CD4-positive, alpha-beta memory T cell (primary cell): Measurements from ENCODE around the gene MACF1. TPM values are rescaled to one million over a fixed set of nuclear protein-coding genes. Genes with fewer than 3 reads are reported as not detected.
"Not testable (repeated sequence)": the region's sequence is repeated elsewhere in the genome, so short reads cannot be mapped to it uniquely, and the experiment has no call there.

ENCODE experiments used
- CTCF ChIA-PET: fragments of 350-600 bp; sonication (Branson Sonifier 250); formaldehyde crosslinking; loops from one replicate; lab custom pipeline; 2021; ENCODE audit warnings: inconsistent platforms; ENCODE audit not compliant: partially characterized antibody; lab: Charles Lee
- POLR2A ChIA-PET: fragments of 350-600 bp; sonication (Branson Sonifier 250); formaldehyde crosslinking; loops from one replicate; lab custom pipeline; 2021; ENCODE audit not compliant: partially characterized antibody; lab: Charles Lee
- DNase-seq, 5 donors: peaks; one replicate each; pipeline versions ENCODE4 v3.0.0 to v3.0.0-alpha.2; 2020 to 2022; ENCODE audit warnings: mixed read lengths in 1 of 5
- H3K27ac ChIP-seq: one replicate; pipeline ENCODE4 v1.7.0; 2013; ENCODE audit warnings: low read depth, low read length
- H3K27me3 ChIP-seq: 2 replicates; pipeline ENCODE4 v1.7.0; 2013; ENCODE audit warnings: mild to moderate bottlenecking, low read length, moderate library complexity; ENCODE audit not compliant: insufficient read depth
- H3K36me3 ChIP-seq: 2 replicates; pipeline ENCODE4 v1.7.0; 2013; ENCODE audit warnings: mild to moderate bottlenecking, low read length, moderate library complexity; ENCODE audit not compliant: insufficient read depth
- H3K4me1 ChIP-seq: 2 replicates; pipeline ENCODE4 v1.7.0; 2013; ENCODE audit warnings: mild to moderate bottlenecking, low read length, moderate library complexity; ENCODE audit not compliant: insufficient read depth
- H3K4me3 ChIP-seq, 2 donors: one replicate each; pipeline ENCODE4 v1.7.0; 2013; ENCODE audit warnings: low read length in 2 of 2, mild to moderate bottlenecking in 1 of 2
- H3K9me3 ChIP-seq, 2 donors: one replicate each; pipeline ENCODE4 v1.7.0; 2013; ENCODE audit warnings: low read length in 2 of 2, control low read depth in 1 of 2; ENCODE audit not compliant: control insufficient read depth in 1 of 2
- H3K27ac Mint-ChIP-seq, 7 donors: one replicate each; pipeline ENCODE4 v1.8.0; 2020 to 2021; ENCODE audit warnings: mixed read lengths in 7 of 7, mild to moderate bottlenecking in 6 of 7, inconsistent platforms in 3 of 7, moderate library complexity in 3 of 7
- H3K27me3 Mint-ChIP-seq, 2 donors: one replicate each; pipeline ENCODE4 v1.8.0; 2020 to 2021; ENCODE audit warnings: mixed read lengths in 2 of 2
- H3K36me3 Mint-ChIP-seq, 2 donors: one replicate each; pipeline ENCODE4 v1.8.0; 2020 to 2021; ENCODE audit warnings: mixed read lengths in 2 of 2, inconsistent platforms in 1 of 2, mild to moderate bottlenecking in 1 of 2
- H3K4me1 Mint-ChIP-seq, 4 donors: one replicate each; pipeline ENCODE4 v1.8.0; 2020 to 2021; ENCODE audit warnings: mixed read lengths in 4 of 4, mild to moderate bottlenecking in 1 of 4
- H3K4me3 Mint-ChIP-seq, 8 donors: one replicate each; pipeline ENCODE4 v1.8.0; 2020 to 2021; ENCODE audit warnings: mixed read lengths in 8 of 8, mild to moderate bottlenecking in 7 of 8, moderate library complexity in 6 of 8, inconsistent platforms in 3 of 8
- H3K9me3 Mint-ChIP-seq, 8 donors: one replicate each; pipeline ENCODE4 v1.8.0; 2020 to 2021; ENCODE audit warnings: mixed read lengths in 8 of 8, mild to moderate bottlenecking in 5 of 8, inconsistent platforms in 3 of 8, moderate library complexity in 1 of 8
- intact Hi-C: fragments of 100-400 bp; cut with micrococcal nuclease; formaldehyde crosslinking; loops from one replicate; pipeline ENCODE4 v1.15.1; 2023
- polyA plus RNA-seq, 2 donors: library from polyadenylated mRNA; unstranded; fragments of 300-500 nt; fragmentation: Illumina TruSeq; gene quantifications; one replicate each; pipeline ENCODE4 v1.2.3, GENCODE V29; 2021
- total RNA-seq, 2 experiments: library from RNA; stranded (reverse); gene quantifications; one replicate each; pipeline ENCODE4 v1.2.3, GENCODE V29; 2021

The MACF1 gene
- total and polyA plus RNA-seq, 4 experiments from 2014 or later, result 6.8 to 387 (median 222) TPM

- H3K4me1 Mint-ChIP-seq, result peaks cover 5 to 10% (median 8%) of the 10 kb centered on the region in 4 donors
- Histone ChIP-seq H3K9me3 (no peaks in the 10 kb centered on the region), H3K4me3 (no peak overlapping the region), H3K27me3 (no peaks in the 10 kb centered on the region), H3K36me3 (no peaks in the 10 kb centered on the region), H3K27ac (no peak overlapping the region), H3K4me1 (peaks cover 11% of the 10 kb centered on the region)
- H3K4me3 Mint-ChIP-seq, result no peak overlapping the region
- H3K27me3 Mint-ChIP-seq, result no peaks in the 10 kb centered on the region
- H3K9me3 Mint-ChIP-seq, result no peaks in the 10 kb centered on the region
- no peaks in the 10 kb centered on the region for H3K36me3 Mint-ChIP-seq
- ChIA-PET CTCF (no interaction called here), POLR2A (no interaction called here)
- no peak overlapping the region for H3K27ac Mint-ChIP-seq
- intact Hi-C loops, result no loop called here
- no peak for DNase-seq
Measured at GRCh38 chr1:39508266-39508665, 303.8 kb downstream of the MACF1 start.

- Mint-ChIP-seq H3K27ac (peak overlapping the region in 1 of 7 donors; percentile 19), H3K36me3 (no peaks in the 10 kb centered on the region), H3K9me3 (no peaks in the 10 kb centered on the region), H3K4me1 (peaks cover 5 to 10% (median 8%) of the 10 kb centered on the region in 4 donors), H3K4me3 (peak overlapping the region in 2 of 8 donors; percentile 52 to 75), H3K27me3 (no peaks in the 10 kb centered on the region)
- Histone ChIP-seq H3K27ac (no peak overlapping the region), H3K36me3 (no peaks in the 10 kb centered on the region), H3K4me3 (no peak overlapping the region), H3K4me1 (peaks cover 11% of the 10 kb centered on the region), H3K9me3 (no peaks in the 10 kb centered on the region), H3K27me3 (no peaks in the 10 kb centered on the region)
- DNase-seq, result peak in 1 of 5 donors; percentile 1
- ChIA-PET CTCF (no interaction called here), POLR2A (no interaction called here)
- intact Hi-C loops, result no loop called here
Measured at GRCh38 chr1:39508857-39509305, 304.4 kb downstream of the MACF1 start.

GRCh38 chr1:39509360-39510009, 305.0 kb downstream of the MACF1 start:
- H3K4me1 ChIP-seq, result peaks cover 11% of the 10 kb centered on the region
- H3K36me3 ChIP-seq, result no peaks in the 10 kb centered on the region
- peak in 1 of 5 donors; percentile 24 for DNase-seq
- no peaks in the 10 kb centered on the region for H3K9me3 ChIP-seq
- intact Hi-C loops, result no loop called here
- POLR2A ChIA-PET, result no interaction called here
- no peak overlapping the region for H3K27ac ChIP-seq
- no peaks in the 10 kb centered on the region for H3K27me3 Mint-ChIP-seq
- no peak overlapping the region for H3K4me3 ChIP-seq
- CTCF ChIA-PET, result no interaction called here
- H3K27ac Mint-ChIP-seq, result peak overlapping the region in 3 of 7 donors; percentile 5 to 83 (median 36)
- H3K4me3 Mint-ChIP-seq, result peak overlapping the region in 5 of 8 donors; percentile 18 to 75 (median 67)
- H3K4me1 Mint-ChIP-seq, result peaks cover 5 to 10% (median 8%) of the 10 kb centered on the region in 4 donors
- no peaks in the 10 kb centered on the region for H3K9me3 Mint-ChIP-seq
- H3K36me3 Mint-ChIP-seq, result no peaks in the 10 kb centered on the region
- H3K27me3 ChIP-seq, result no peaks in the 10 kb centered on the region

- H3K36me3 ChIP-seq, H3K27me3 Mint-ChIP-seq, H3K9me3 ChIP-seq, H3K27ac Mint-ChIP-seq, CTCF ChIA-PET, H3K27me3 ChIP-seq, H3K4me3 Mint-ChIP-seq, intact Hi-C loops, H3K27ac ChIP-seq, H3K4me3 ChIP-seq, H3K36me3 Mint-ChIP-seq, POLR2A ChIA-PET, H3K9me3 Mint-ChIP-seq: not testable (repeated sequence)
- H3K4me1 Mint-ChIP-seq, result peaks cover 5 to 10% (median 8%) of the 10 kb centered on the region in 4 donors
- peak in 1 of 5 donors; percentile 8 for DNase-seq
- H3K4me1 ChIP-seq, result peaks cover 11% of the 10 kb centered on the region
Measured at GRCh38 chr1:39510570-39511186, 306.2 kb downstream of the MACF1 start.

GRCh38 chr1:39511477-39511876, 307.0 kb downstream of the MACF1 start:
- H3K36me3 Mint-ChIP-seq, CTCF ChIA-PET, H3K27me3 ChIP-seq, H3K4me3 ChIP-seq, H3K36me3 ChIP-seq, H3K27me3 Mint-ChIP-seq, H3K4me3 Mint-ChIP-seq, H3K27ac Mint-ChIP-seq, H3K9me3 ChIP-seq, POLR2A ChIA-PET, H3K27ac ChIP-seq, H3K9me3 Mint-ChIP-seq, DNase-seq, intact Hi-C loops: not testable (repeated sequence)
- peaks cover 11% of the 10 kb centered on the region for H3K4me1 ChIP-seq
- H3K4me1 Mint-ChIP-seq, result peaks cover 5 to 10% (median 8%) of the 10 kb centered on the region in 4 donors

GRCh38 chr1:39512234-39512847, 307.8 kb downstream of the MACF1 start:
- H3K4me3 ChIP-seq, DNase-seq, CTCF ChIA-PET, intact Hi-C loops, H3K9me3 Mint-ChIP-seq, H3K36me3 Mint-ChIP-seq, H3K27ac ChIP-seq, H3K27ac Mint-ChIP-seq, H3K27me3 Mint-ChIP-seq, H3K27me3 ChIP-seq, H3K9me3 ChIP-seq, H3K4me3 Mint-ChIP-seq, POLR2A ChIA-PET, H3K36me3 ChIP-seq: not testable (repeated sequence)
- peaks cover 5 to 10% (median 8%) of the 10 kb centered on the region in 4 donors for H3K4me1 Mint-ChIP-seq
- H3K4me1 ChIP-seq, result peaks cover 11% of the 10 kb centered on the region

GRCh38 chr1:39514710-39515124, 310.2 kb downstream of the MACF1 start:
- CTCF ChIA-PET, H3K27ac Mint-ChIP-seq, H3K9me3 ChIP-seq, POLR2A ChIA-PET, H3K36me3 ChIP-seq, H3K27me3 ChIP-seq, intact Hi-C loops, H3K4me1 ChIP-seq, H3K9me3 Mint-ChIP-seq, H3K36me3 Mint-ChIP-seq, H3K27me3 Mint-ChIP-seq, H3K4me3 ChIP-seq, H3K4me3 Mint-ChIP-seq, H3K27ac ChIP-seq, H3K4me1 Mint-ChIP-seq: not testable (repeated sequence)
- peak in 1 of 5 donors; percentile 10 for DNase-seq
